HCT116 (cell line): ENCODE results near the gene RWDD4. TPM values are rescaled to one million over a fixed set of nuclear protein-coding genes. Genes with fewer than 3 reads are reported as not detected.

ENCODE experiments used
- ATAC-seq: fragments of 200-7000 bp; cut with Tn5 transposase; 2 replicates; pipeline ENCODE4 v1.9.1; 2020; ENCODE audit warnings: mild to moderate bottlenecking, moderate library complexity
- BruUV-seq: library from RNA; stranded (reverse); fragments of 400-500 nt; replicated peaks from 2 replicates; lab custom pipeline; 2021; lab: Mats Ljungman, UMichigan
- CTCF ChIA-PET: fragments of 300-600 bp; sonication (Branson Sonifier 250); formaldehyde crosslinking; loops from one replicate; lab custom pipeline; 2021; ENCODE audit warnings: antibody characterized with exemption; lab: Charles Lee
- POLR2A ChIA-PET: fragments of 300-600, 350-600 bp; sonication (Branson Sonifier 250); formaldehyde crosslinking; loops from one replicate; lab custom pipeline; 2021; ENCODE audit warnings: antibody characterized with exemption; lab: Charles Lee
- RAD21 ChIA-PET, 2 experiments: fragments of 300-600 bp; sonication (Branson Sonifier 250); formaldehyde crosslinking; loops; one replicate each; lab custom pipeline; 2023; ENCODE audit warnings: low total read pairs in 2 of 2; ENCODE audit not compliant: uncharacterized antibody in 2 of 2, unreplicated experiment in 2 of 2, low non-redundant PET in 1 of 2; lab: Charles Lee
- DNase-seq: peaks from one replicate; pipeline ENCODE4 v3.0.0-alpha.2; 2010; ENCODE audit warnings: low read depth, low spot score
- H2AFZ ChIP-seq: fragments of 200-600 bp; shearing (Covaris generic), sonication (generic); 2 replicates; pipeline ENCODE4 v1.6.1; 2017; ENCODE audit warnings: low read depth, mixed run types, mixed read lengths, antibody characterized with exemption, low read length; ENCODE audit not compliant: poor library complexity, severe bottlenecking
- H3K27ac ChIP-seq: 2 replicates; pipeline ENCODE4 v1.5.1; 2012; ENCODE audit warnings: low read depth, low read length
- H3K27me3 ChIP-seq: fragments of 200-600 bp; sonication (generic); 2 replicates; pipeline ENCODE4 v1.6.1; 2016; ENCODE audit warnings: mixed run types, low read length, mixed read lengths; ENCODE audit not compliant: insufficient read depth
- H3K36me3 ChIP-seq, 2 experiments: fragments of 200-500 bp in 1 of 2; fragments of 200-600 bp in 1 of 2; sonication (Bioruptor generic) in 1 of 2; sonication (generic) in 1 of 2; 2 replicates each; pipeline versions ENCODE4 v1.5.1 to v1.6.1; 2014 to 2016; ENCODE audit warnings: low read length in 2 of 2, inconsistent platforms in 1 of 2, mixed read lengths in 1 of 2, mixed run types in 1 of 2; ENCODE audit not compliant: insufficient read depth in 2 of 2, control insufficient read depth in 1 of 2
- H3K4me1 ChIP-seq, 2 experiments: fragments of 200-600 bp in 1 of 2; sonication (generic) in 1 of 2; 2 replicates each; pipeline versions ENCODE4 v1.5.1 to v1.6.1; 2012 to 2017; ENCODE audit warnings: low read length in 2 of 2, inconsistent platforms in 1 of 2, mild to moderate bottlenecking in 1 of 2, mixed read lengths in 1 of 2, mixed run types in 1 of 2, moderate library complexity in 1 of 2; ENCODE audit not compliant: insufficient read depth in 2 of 2, control insufficient read depth in 1 of 2
- H3K4me2 ChIP-seq: fragments of 200-600 bp; sonication (generic); 2 replicates; pipeline ENCODE4 v1.6.1; 2017; ENCODE audit warnings: mixed run types, low read length, mixed read lengths
- H3K4me3 ChIP-seq, 2 experiments: fragments of 200-600 bp in 1 of 2; sonication (generic) in 1 of 2; replicated peaks in 1 of 2; 2 replicates each; pipeline ENCODE4 v1.5.1; 2011 to 2016; ENCODE audit warnings: low read length in 2 of 2, control low read depth in 1 of 2, low read depth in 1 of 2, mild to moderate bottlenecking in 1 of 2, mixed read lengths in 1 of 2, mixed run types in 1 of 2
- H3K79me2 ChIP-seq: fragments of 200-600 bp; sonication (generic); 2 replicates; pipeline ENCODE4 v1.6.1; 2017; ENCODE audit warnings: mild to moderate bottlenecking, mixed run types, low read length, moderate library complexity, mixed read lengths; ENCODE audit not compliant: insufficient read depth
- H3K9ac ChIP-seq: fragments of 200-600 bp; sonication (generic); 2 replicates; pipeline ENCODE4 v1.6.1; 2016; ENCODE audit warnings: low read length, mixed read lengths
- H3K9me2 ChIP-seq: fragments of 200-600 bp; sonication (generic), shearing (Covaris generic); 2 replicates; pipeline ENCODE4 v1.6.1; 2017; ENCODE audit warnings: mixed run types, mild to moderate bottlenecking, moderate library complexity; ENCODE audit not compliant: insufficient read depth
- H3K9me3 ChIP-seq, 2 experiments: fragments of 200-500 bp in 1 of 2; fragments of 200-600 bp in 1 of 2; sonication (Bioruptor generic) in 1 of 2; sonication (generic) in 1 of 2; 2 replicates each; pipeline ENCODE4 v1.6.1; 2014 to 2017; ENCODE audit warnings: low read length in 2 of 2, mixed read lengths in 2 of 2, inconsistent platforms in 1 of 2, low read depth in 1 of 2, mild to moderate bottlenecking in 1 of 2, mixed run types in 1 of 2, moderate library complexity in 1 of 2; ENCODE audit not compliant: control insufficient read depth in 1 of 2, insufficient read depth in 1 of 2
- H4K20me1 ChIP-seq: fragments of 200-600 bp; sonication (generic), shearing (Covaris generic); 2 replicates; pipeline ENCODE4 v1.6.1; 2017; ENCODE audit warnings: mixed run types, mild to moderate bottlenecking, moderate library complexity; ENCODE audit not compliant: insufficient read depth
- CBX3 ChIP-seq: IDR thresholded peaks from 2 replicates; pipeline ENCODE4 v1.6.1; 2012; ENCODE audit warnings: low read depth
- CEBPB ChIP-seq: IDR thresholded peaks from 2 replicates; pipeline ENCODE4 v1.6.1; 2012; ENCODE audit warnings: low read depth
- CTCF ChIP-seq, 3 experiments: fragments of 200-600 bp in 1 of 3; sonication (generic) in 1 of 3; IDR thresholded peaks in 2 of 3; conservative IDR thresholded peaks in 1 of 3; 2 replicates each; pipeline ENCODE4 v1.5.1; 2012 to 2017; ENCODE audit warnings: low read depth in 2 of 3, low read length in 2 of 3, antibody characterized with exemption in 1 of 3, borderline replicate concordance in 1 of 3, control low read depth in 1 of 3, mild to moderate bottlenecking in 1 of 3, mixed read lengths in 1 of 3, mixed run types in 1 of 3, moderate library complexity in 1 of 3; ENCODE audit not compliant: insufficient read depth in 1 of 3
- ELF1 ChIP-seq: IDR thresholded peaks from 2 replicates; pipeline ENCODE4 v1.6.1; 2012; ENCODE audit warnings: low read depth, borderline replicate concordance
- EZH2phosphoT487 ChIP-seq: fragments of 200-600 bp; IDR thresholded peaks from 2 replicates; pipeline ENCODE4 v1.6.1; 2018; ENCODE audit warnings: antibody characterized with exemption, borderline replicate concordance
- FOSL1 ChIP-seq: IDR thresholded peaks from 2 replicates; pipeline ENCODE4 v1.6.1; 2012; ENCODE audit warnings: low read depth
- JUND ChIP-seq: IDR thresholded peaks from 2 replicates; pipeline ENCODE4 v1.6.1; 2012
- POLR2A ChIP-seq: IDR thresholded peaks from 2 replicates; pipeline ENCODE4 v1.7.0; 2011; ENCODE audit warnings: borderline replicate concordance; ENCODE audit not compliant: insufficient read depth, insufficient read length; ENCODE audit errors: extremely low read depth
- POLR2AphosphoS5 ChIP-seq: IDR thresholded peaks from 2 replicates; pipeline ENCODE4 v1.6.1; 2011; ENCODE audit warnings: mild to moderate bottlenecking, low read depth, low read length, moderate library complexity
- YY1 ChIP-seq: IDR thresholded peaks from 2 replicates; pipeline ENCODE4 v1.6.1; 2011; ENCODE audit warnings: low read length, low read depth, moderate library complexity, mild to moderate bottlenecking; ENCODE audit not compliant: insufficient replicate concordance; ENCODE audit errors: extremely low read depth
- ZFX ChIP-seq: fragments of 450-650 bp; IDR thresholded peaks from 2 replicates; pipeline ENCODE4 v1.6.1; 2017
- ZNF274 ChIP-seq: fragments of 200-500 bp; sonication (Bioruptor generic); IDR thresholded peaks from 2 replicates; pipeline ENCODE4 v1.6.1; 2014; ENCODE audit warnings: mild to moderate bottlenecking, low read depth, low read length, inconsistent platforms
- intact Hi-C: fragments of 100-400 bp; cut with micrococcal nuclease; formaldehyde crosslinking; loops from 2 replicates; pipeline ENCODE4 v1.10.0; 2022
- total RNA-seq: library from RNA; stranded (reverse); gene quantifications from one replicate; pipeline ENCODE4 v1.2.1, GENCODE V29; 2021; ENCODE audit not compliant: unreplicated experiment
- TF ChIP-seq, protein P1 (sequence below): IDR thresholded peaks from 2 replicates; pipeline ENCODE4 v1.6.1; 2012
- TF ChIP-seq, protein P2 (sequence below): IDR thresholded peaks from 2 replicates; pipeline ENCODE4 v1.6.1; 2011; ENCODE audit warnings: mild to moderate bottlenecking, low read length, moderate library complexity; ENCODE audit not compliant: insufficient replicate concordance; ENCODE audit errors: extremely low read depth
- TF ChIP-seq, protein P3 (sequence below): IDR thresholded peaks from 2 replicates; pipeline ENCODE4 v1.6.1; 2012

Gene RWDD4
- total RNA-seq, 1 experiment from 2014 or later: 11.9 TPM

- intact Hi-C loops: no loop called here
These were observed 41.9 kb downstream of the RWDD4 start for GRCh38 chr4:183617075-183617474.

GRCh38 chr4:183612329-183613250 lies 46.4 kb downstream of the RWDD4 start:
- ATAC-seq (no peak), DNase-seq (no peak)
- Histone ChIP-seq H3K27ac (no peak overlapping the region), H3K27me3 (no peaks in the 10 kb centered on the region), H3K36me3 (no peaks in the 10 kb centered on the region), H3K9me3 (no peaks in the 10 kb centered on the region), H3K79me2 (no peaks in the 10 kb centered on the region), H3K4me3 (no peak overlapping the region), H3K9ac (no peak overlapping the region), H2AFZ (no peak overlapping the region), H3K4me2 (no peak overlapping the region), H3K4me1 (no peaks in the 10 kb centered on the region), H3K9me2 (no peaks in the 10 kb centered on the region), H4K20me1 (no peaks in the 10 kb centered on the region)
- CTCF ChIA-PET: no interaction called here
- intact Hi-C loops: no loop called here
- RAD21 ChIA-PET: no interaction called here
- POLR2A ChIA-PET: no interaction called here
- no TSS peak for BruUV-seq
- TF ChIP-seq ELF1 (no peak), CBX3 (no peak), POLR2AphosphoS5 (no peak), CTCF (IDR thresholded peaks at IDR 0.05 in 2 of 3, conservative IDR thresholded peaks at IDR 0.05 in 1 of 3; ENCODE audit: borderline replicate concordance in 1 of 3, insufficient read depth in 1 of 3, low read depth in 2 of 3, low read length in 2 of 3) (no peak), YY1 (no peak), ZNF274 (no peak), EZH2phosphoT487 (no peak), POLR2A (no peak), ZFX (no peak), JUND (no peak)
- TF ChIP-seq, protein P1, sequence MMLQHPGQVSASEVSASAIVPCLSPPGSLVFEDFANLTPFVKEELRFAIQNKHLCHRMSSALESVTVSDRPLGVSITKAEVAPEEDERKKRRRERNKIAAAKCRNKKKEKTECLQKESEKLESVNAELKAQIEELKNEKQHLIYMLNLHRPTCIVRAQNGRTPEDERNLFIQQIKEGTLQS: no peak
- TF ChIP-seq, protein P2, sequence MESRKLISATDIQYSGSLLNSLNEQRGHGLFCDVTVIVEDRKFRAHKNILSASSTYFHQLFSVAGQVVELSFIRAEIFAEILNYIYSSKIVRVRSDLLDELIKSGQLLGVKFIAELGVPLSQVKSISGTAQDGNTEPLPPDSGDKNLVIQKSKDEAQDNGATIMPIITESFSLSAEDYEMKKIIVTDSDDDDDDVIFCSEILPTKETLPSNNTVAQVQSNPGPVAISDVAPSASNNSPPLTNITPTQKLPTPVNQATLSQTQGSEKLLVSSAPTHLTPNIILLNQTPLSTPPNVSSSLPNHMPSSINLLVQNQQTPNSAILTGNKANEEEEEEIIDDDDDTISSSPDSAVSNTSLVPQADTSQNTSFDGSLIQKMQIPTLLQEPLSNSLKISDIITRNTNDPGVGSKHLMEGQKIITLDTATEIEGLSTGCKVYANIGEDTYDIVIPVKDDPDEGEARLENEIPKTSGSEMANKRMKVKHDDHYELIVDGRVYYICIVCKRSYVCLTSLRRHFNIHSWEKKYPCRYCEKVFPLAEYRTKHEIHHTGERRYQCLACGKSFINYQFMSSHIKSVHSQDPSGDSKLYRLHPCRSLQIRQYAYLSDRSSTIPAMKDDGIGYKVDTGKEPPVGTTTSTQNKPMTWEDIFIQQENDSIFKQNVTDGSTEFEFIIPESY: no peak

More at GRCh38 chr4:183617075-183617474, 41.9 kb downstream of the RWDD4 start:
- Histone ChIP-seq H3K36me3 (no peaks in the 10 kb centered on the region), H3K27ac (no peak overlapping the region), H4K20me1 (no peaks in the 10 kb centered on the region), H2AFZ (no peak overlapping the region), H3K4me1 (no peaks in the 10 kb centered on the region), H3K9ac (no peak overlapping the region), H3K9me3 (no peaks in the 10 kb centered on the region), H3K4me2 (no peak overlapping the region), H3K9me2 (no peaks in the 10 kb centered on the region), H3K27me3 (no peaks in the 10 kb centered on the region), H3K79me2 (no peaks in the 10 kb centered on the region), H3K4me3 (no peak overlapping the region)
- TF ChIP-seq CEBPB: no peak
- no peak for TF ChIP-seq YY1
- TF ChIP-seq EZH2phosphoT487: no peak
- TF ChIP-seq, protein P3, sequence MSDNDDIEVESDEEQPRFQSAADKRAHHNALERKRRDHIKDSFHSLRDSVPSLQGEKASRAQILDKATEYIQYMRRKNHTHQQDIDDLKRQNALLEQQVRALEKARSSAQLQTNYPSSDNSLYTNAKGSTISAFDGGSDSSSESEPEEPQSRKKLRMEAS: no peak
- TF ChIP-seq JUND: no peak
- TF ChIP-seq FOSL1: no peak
- ChIA-PET CTCF (no interaction called here), POLR2A (no interaction called here), RAD21 (no interaction called here)
- BruUV-seq: no TSS peak
- no peak for DNase-seq
- no peak for ATAC-seq
